ENCODE measurements around the gene USH1C.

- no peak for TF ChIP-seq CTCF (IDR thresholded peaks at IDR 0.05)
- TF ChIP-seq POLR2A (IDR thresholded peaks at IDR 0.05), result no peak
- TF ChIP-seq POLR2AphosphoS5 (IDR thresholded peaks at IDR 0.05), result no peak
Measured at GRCh38 chr11:17581036-17581731, 37.0 kb upstream of the USH1C start.
